IPS DF 6.9 (cell line): Measurements from ENCODE around the gene MS4A7.

Experiments
- DNase-seq: peaks from one replicate; pipeline ENCODE4 v3.0.0-alpha.2; 2013; ENCODE audit warnings: low read depth, low spot score
- H3K27ac ChIP-seq: one replicate; pipeline ENCODE4 v1.5.1; 2013; ENCODE audit warnings: low read length, control low read depth
- H3K27me3 ChIP-seq: 2 replicates; pipeline ENCODE4 v1.6.1; 2013; ENCODE audit warnings: mild to moderate bottlenecking, low read length; ENCODE audit not compliant: control insufficient read depth, insufficient read depth
- H3K36me3 ChIP-seq: 2 replicates; pipeline ENCODE4 v1.6.1; 2013; ENCODE audit warnings: low read length; ENCODE audit not compliant: control insufficient read depth, insufficient read depth
- H3K4me1 ChIP-seq: 2 replicates; pipeline ENCODE4 v1.6.1; 2013; ENCODE audit warnings: low read length; ENCODE audit not compliant: control insufficient read depth, insufficient read depth
- H3K4me3 ChIP-seq: 2 replicates; pipeline ENCODE4 v1.5.1; 2013; ENCODE audit warnings: mild to moderate bottlenecking, low read length
- H3K9me3 ChIP-seq: 2 replicates; pipeline ENCODE4 v1.6.1; 2013; ENCODE audit warnings: low read length, inconsistent platforms; ENCODE audit not compliant: control insufficient read depth, insufficient read depth
- WGBS: extraction: QIAGEN DNeasy Blood & Tissue Kit; methylation state at CpG from one replicate; pipeline ENCODE4 v1.1.7; 2013; ENCODE audit warnings: mixed read lengths, missing lambda C conversion rate; ENCODE audit not compliant: insufficient read length, insufficient coverage; 5-methylcytosine and 5-hydroxymethylcytosine counted together

Gene MS4A7

GRCh38 chr11:60378354-60378753 lies at the start of gene MS4A7:
MS4A7 (plus strand) TSS chr11:60378532; CDS start chr11:60383142, 4,610 bp downstream.
- Histone ChIP-seq H3K36me3 (no peaks in the 10 kb centered on the region), H3K9me3 (no peaks in the 10 kb centered on the region), H3K4me3 (no peak within 1 kb of the TSS), H3K27ac (no peak within 1 kb of the TSS), H3K4me1 (no peaks in the 10 kb centered on the region), H3K27me3 (no peaks in the 10 kb centered on the region)
- no CpG with 5 or more reads among the region's 3 CpGs for WGBS
- DNase-seq: no peak

DNA sequence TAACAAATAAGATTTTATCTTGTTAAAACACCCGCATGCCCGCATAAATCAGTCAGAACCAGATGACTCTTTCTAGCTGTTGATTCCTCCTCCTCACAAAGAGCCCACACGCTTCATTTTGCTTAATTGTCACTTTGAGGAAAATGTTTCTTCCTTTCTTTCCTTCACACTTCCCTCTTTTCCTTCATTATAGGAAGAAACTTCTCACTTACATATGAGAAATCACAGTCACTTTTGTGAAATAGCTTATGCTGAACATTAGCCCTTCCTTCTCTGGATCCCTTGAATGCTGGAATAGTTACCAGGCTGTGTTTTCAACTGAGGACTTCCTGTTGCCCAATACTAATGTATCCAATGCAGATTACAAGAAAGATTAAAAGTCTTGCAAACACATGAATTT lies 45.5 kb upstream of the MS4A7 start:
- Histone ChIP-seq H3K27ac (no peak overlapping the region), H3K9me3 (no peaks in the 10 kb centered on the region), H3K4me1 (no peaks in the 10 kb centered on the region), H3K4me3 (no peak overlapping the region), H3K36me3 (no peaks in the 10 kb centered on the region), H3K27me3 (no peaks in the 10 kb centered on the region)
- DNase-seq: no peak
- WGBS: no CpG with 5 or more reads among the region's 3 CpGs

GRCh38 chr11:60334005-60334620 lies 44.2 kb upstream of the MS4A7 start:
- peak; percentile 73 for DNase-seq
- no peak overlapping the region for H3K27ac ChIP-seq
- no CpG with 5 or more reads among the region's 2 CpGs for WGBS

GRCh38 chr11:60336767-60337391 lies 41.5 kb upstream of the MS4A7 start:
- Histone ChIP-seq H3K27me3 (no peaks in the 10 kb centered on the region), H3K4me1 (no peaks in the 10 kb centered on the region), H3K9me3 (no peaks in the 10 kb centered on the region), H3K36me3 (no peaks in the 10 kb centered on the region), H3K27ac (no peak overlapping the region), H3K4me3 (no peak overlapping the region)
- no CpG with 5 or more reads among the region's 7 CpGs for WGBS
- DNase-seq: no peak

More at GRCh38 chr11:60334005-60334620, 44.2 kb upstream of the MS4A7 start:
- no peaks in the 10 kb centered on the region for H3K27me3 ChIP-seq
- H3K4me1 ChIP-seq: no peaks in the 10 kb centered on the region
- H3K36me3 ChIP-seq: no peaks in the 10 kb centered on the region
- no peak overlapping the region for H3K4me3 ChIP-seq
- H3K9me3 ChIP-seq: no peaks in the 10 kb centered on the region

DNA sequence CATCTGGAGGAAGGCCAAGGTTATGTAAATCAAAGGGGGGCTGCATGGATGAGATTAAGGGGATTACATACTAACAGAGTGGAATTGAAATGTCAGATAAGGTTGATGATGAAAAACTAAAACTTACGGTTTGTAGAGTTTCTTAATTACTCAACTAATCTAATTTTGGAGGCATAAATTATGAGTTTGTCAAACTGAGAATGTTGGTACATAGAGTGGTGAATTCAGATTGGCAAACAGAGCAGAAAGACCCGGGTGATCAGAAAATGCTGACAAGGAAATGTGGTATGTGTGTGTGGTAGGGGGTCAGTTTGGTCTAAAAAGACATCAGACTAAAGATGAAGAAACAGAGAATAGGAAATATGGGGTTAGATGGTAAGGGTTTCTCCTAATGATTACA lies 40.3 kb upstream of the MS4A7 start:
- H3K4me1 ChIP-seq: no peaks in the 10 kb centered on the region
- no peaks in the 10 kb centered on the region for H3K9me3 ChIP-seq
- H3K27ac ChIP-seq: no peak overlapping the region
- no CpG with 5 or more reads among the region's 2 CpGs for WGBS
- no peak for DNase-seq
- no peaks in the 10 kb centered on the region for H3K27me3 ChIP-seq
- no peaks in the 10 kb centered on the region for H3K36me3 ChIP-seq
- H3K4me3 ChIP-seq: no peak overlapping the region

DNA sequence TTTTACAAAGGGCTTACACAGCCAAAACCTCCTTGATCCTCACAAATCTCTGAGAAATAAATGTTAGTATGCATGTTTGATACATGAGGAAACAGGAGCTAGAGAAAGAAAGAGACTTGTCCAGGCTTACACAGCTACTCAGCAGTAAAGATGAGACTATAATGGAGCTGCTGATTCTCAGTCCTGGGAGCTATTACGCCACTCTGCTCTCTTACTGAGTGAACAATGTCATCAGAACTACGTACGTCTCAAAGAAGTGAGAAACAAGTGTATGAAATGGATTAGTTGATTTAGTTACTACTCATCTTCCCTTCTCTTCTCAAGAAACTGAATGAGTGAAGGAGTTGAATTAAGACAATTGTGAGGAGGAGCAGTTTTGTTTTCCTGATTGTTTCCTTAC lies 39.0 kb upstream of the MS4A7 start:
- Histone ChIP-seq H3K27me3 (no peaks in the 10 kb centered on the region), H3K27ac (no peak overlapping the region), H3K9me3 (no peaks in the 10 kb centered on the region), H3K4me1 (no peaks in the 10 kb centered on the region), H3K4me3 (no peak overlapping the region), H3K36me3 (no peaks in the 10 kb centered on the region)
- no peak for DNase-seq
- no CpG with 5 or more reads among the region's 3 CpGs for WGBS

GRCh38 chr11:60343094-60343704 lies 35.1 kb upstream of the MS4A7 start:
- no peaks in the 10 kb centered on the region for H3K4me1 ChIP-seq
- H3K4me3 ChIP-seq: no peak overlapping the region
- no peaks in the 10 kb centered on the region for H3K9me3 ChIP-seq
- no peak for DNase-seq
- H3K36me3 ChIP-seq: no peaks in the 10 kb centered on the region
- WGBS: no CpG with 5 or more reads among the region's 10 CpGs
- no peaks in the 10 kb centered on the region for H3K27me3 ChIP-seq
- H3K27ac ChIP-seq: no peak overlapping the region

GRCh38 chr11:60344146-60344545 lies 34.2 kb upstream of the MS4A7 start:
- H3K36me3 ChIP-seq: no peaks in the 10 kb centered on the region
- H3K4me3 ChIP-seq: no peak overlapping the region
- H3K4me1 ChIP-seq: no peaks in the 10 kb centered on the region
- WGBS: no CpG with 5 or more reads among the region's 2 CpGs
- no peak for DNase-seq
- H3K9me3 ChIP-seq: no peaks in the 10 kb centered on the region
- no peaks in the 10 kb centered on the region for H3K27me3 ChIP-seq
- H3K27ac ChIP-seq: no peak overlapping the region

GRCh38 chr11:60345489-60345888 lies 32.8 kb upstream of the MS4A7 start:
- no peak for DNase-seq
- no peak overlapping the region for H3K4me3 ChIP-seq
- H3K27me3 ChIP-seq: no peaks in the 10 kb centered on the region
- no peak overlapping the region for H3K27ac ChIP-seq
- H3K4me1 ChIP-seq: no peaks in the 10 kb centered on the region
- no peaks in the 10 kb centered on the region for H3K36me3 ChIP-seq
- no peaks in the 10 kb centered on the region for H3K9me3 ChIP-seq

GRCh38 chr11:60347084-60347797 lies 31.1 kb upstream of the MS4A7 start:
- WGBS: no CpG with 5 or more reads among the region's 2 CpGs
- H3K27me3 ChIP-seq: no peaks in the 10 kb centered on the region
- H3K36me3 ChIP-seq: no peaks in the 10 kb centered on the region
- no peaks in the 10 kb centered on the region for H3K4me1 ChIP-seq
- no peak for DNase-seq
- H3K4me3 ChIP-seq: no peak overlapping the region
- H3K9me3 ChIP-seq: no peaks in the 10 kb centered on the region
- H3K27ac ChIP-seq: no peak overlapping the region
